Spinal cord (tissue), 10 donors: ENCODE data around the gene LRMDA. TPM values are rescaled to one million over a fixed set of nuclear protein-coding genes. Genes with fewer than 3 reads are reported as not detected.

Source experiments
- DNase-seq, 6 donors: peaks; one replicate each; pipeline versions ENCODE4 v3.0.0 to v3.0.0-alpha.2; 2013 to 2015; ENCODE audit warnings: low spot score in 6 of 6, low read depth in 4 of 6
- H3K27ac ChIP-seq: one replicate; pipeline ENCODE4 v1.5.1; 2013; ENCODE audit warnings: low read depth, low read length, control low read depth
- H3K27me3 ChIP-seq: one replicate; pipeline ENCODE4 v1.6.1; 2013; ENCODE audit warnings: low read length; ENCODE audit not compliant: control insufficient read depth, insufficient read depth
- H3K36me3 ChIP-seq: one replicate; pipeline ENCODE4 v1.6.1; 2013; ENCODE audit warnings: low read length; ENCODE audit not compliant: control insufficient read depth, insufficient read depth
- H3K4me1 ChIP-seq: one replicate; pipeline ENCODE4 v1.6.1; 2013; ENCODE audit warnings: low read length; ENCODE audit not compliant: control insufficient read depth, insufficient read depth
- H3K4me3 ChIP-seq: one replicate; pipeline ENCODE4 v1.5.1; 2013; ENCODE audit warnings: low read depth, low read length, control low read depth
- H3K9me3 ChIP-seq: one replicate; pipeline ENCODE4 v1.6.1; 2013; ENCODE audit warnings: low read length; ENCODE audit not compliant: control insufficient read depth, insufficient read depth
- WGBS: methylation state at CpG from one replicate; pipeline ENCODE4 v1.1.5; 2013; ENCODE audit warnings: missing lambda C conversion rate; ENCODE audit not compliant: insufficient coverage; 5-methylcytosine and 5-hydroxymethylcytosine counted together
- polyA plus RNA-seq, 2 donors: library from polyadenylated mRNA; unstranded; fragments of 120-200 nt; gene quantifications; one replicate each; pipeline ENCODE4 v1.2.1, GENCODE V29; 2013; ENCODE audit not compliant: insufficient read length in 2 of 2
- total RNA-seq, 2 donors: library from RNA; depleted of rRNA in 1 of 2; stranded (reverse); fragments of 120-200 nt in 1 of 2; fragments of >200 nt in 1 of 2; gene quantifications; one replicate each; pipeline versions ENCODE4 v1.2.3 to v1.2.4, GENCODE V29; 2013 to 2014
- donor health status: healthy.

LRMDA gene
- total and polyA plus RNA-seq, 4 donors, result 5.6 to 9.9 (median 7.2) TPM

- Histone ChIP-seq H3K27me3 (no peaks in the 10 kb centered on the region), H3K4me3 (no peak overlapping the region), H3K27ac (no peak overlapping the region), H3K4me1 (no peaks in the 10 kb centered on the region), H3K9me3 (peaks cover 7% of the 10 kb centered on the region), H3K36me3 (no peaks in the 10 kb centered on the region)
- DNase-seq, result no peak
Observed at GRCh38 chr10:75441682-75442081, 10.3 kb downstream of the LRMDA start.

GRCh38 chr10:75443362-75443761, 11.9 kb downstream of the LRMDA start:
- H3K9me3 ChIP-seq, result peaks cover 7% of the 10 kb centered on the region
- H3K27ac ChIP-seq, result no peak overlapping the region
- no CpG with 5 or more reads among the region's 2 CpGs for WGBS
- H3K36me3 ChIP-seq, result no peaks in the 10 kb centered on the region
- H3K4me3 ChIP-seq, result no peak overlapping the region
- H3K4me1 ChIP-seq, result no peaks in the 10 kb centered on the region
- H3K27me3 ChIP-seq, result no peaks in the 10 kb centered on the region
- no peak for DNase-seq

- peaks cover 7% of the 10 kb centered on the region for H3K9me3 ChIP-seq
- H3K4me3 ChIP-seq, result no peak overlapping the region
- no peak overlapping the region for H3K27ac ChIP-seq
- DNase-seq, result no peak
- 100% methylated on average over 1 of the region's 3 CpGs for WGBS
- peaks cover 3% of the 10 kb centered on the region for H3K4me1 ChIP-seq
- H3K27me3 ChIP-seq, result no peaks in the 10 kb centered on the region
- no peaks in the 10 kb centered on the region for H3K36me3 ChIP-seq
Observed at GRCh38 chr10:75444781-75445386, 13.5 kb downstream of the LRMDA start.

DNA sequence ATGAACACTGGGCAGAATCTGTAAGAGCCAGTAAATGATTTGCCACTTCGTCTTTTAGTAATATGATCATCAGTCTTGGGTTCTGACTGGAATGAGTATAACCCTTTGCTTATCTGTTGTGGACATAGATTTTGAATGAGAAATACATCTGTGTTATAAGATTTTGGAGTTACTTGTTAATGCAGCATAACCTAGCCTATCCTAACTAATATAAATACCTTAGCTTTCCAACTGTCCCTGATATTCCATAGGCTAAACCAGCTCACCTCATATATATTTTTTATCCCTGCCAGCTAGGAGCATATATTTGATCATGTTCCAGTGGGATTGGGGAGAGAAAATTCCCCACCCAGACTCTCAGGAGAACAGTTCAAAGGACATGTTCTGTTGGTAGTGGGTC, 15.1 kb downstream of the LRMDA start:
- WGBS, result 100% methylated on average over 1 of the region's 1 CpG

GRCh38 chr10:75448166-75448565, 16.7 kb downstream of the LRMDA start:
- no peak overlapping the region for H3K27ac ChIP-seq
- peaks cover 13% of the 10 kb centered on the region for H3K4me1 ChIP-seq
- WGBS, result no CpG with 5 or more reads among the region's 2 CpGs

More for the DNA sequence above, 15.1 kb downstream of the LRMDA start:
- no peaks in the 10 kb centered on the region for H3K36me3 ChIP-seq
- H3K4me1 ChIP-seq, result peaks cover 8% of the 10 kb centered on the region
- no peak overlapping the region for H3K27ac ChIP-seq
- H3K4me3 ChIP-seq, result no peak overlapping the region
- no peak for DNase-seq
- peaks cover 7% of the 10 kb centered on the region for H3K9me3 ChIP-seq
- no peaks in the 10 kb centered on the region for H3K27me3 ChIP-seq

DNA sequence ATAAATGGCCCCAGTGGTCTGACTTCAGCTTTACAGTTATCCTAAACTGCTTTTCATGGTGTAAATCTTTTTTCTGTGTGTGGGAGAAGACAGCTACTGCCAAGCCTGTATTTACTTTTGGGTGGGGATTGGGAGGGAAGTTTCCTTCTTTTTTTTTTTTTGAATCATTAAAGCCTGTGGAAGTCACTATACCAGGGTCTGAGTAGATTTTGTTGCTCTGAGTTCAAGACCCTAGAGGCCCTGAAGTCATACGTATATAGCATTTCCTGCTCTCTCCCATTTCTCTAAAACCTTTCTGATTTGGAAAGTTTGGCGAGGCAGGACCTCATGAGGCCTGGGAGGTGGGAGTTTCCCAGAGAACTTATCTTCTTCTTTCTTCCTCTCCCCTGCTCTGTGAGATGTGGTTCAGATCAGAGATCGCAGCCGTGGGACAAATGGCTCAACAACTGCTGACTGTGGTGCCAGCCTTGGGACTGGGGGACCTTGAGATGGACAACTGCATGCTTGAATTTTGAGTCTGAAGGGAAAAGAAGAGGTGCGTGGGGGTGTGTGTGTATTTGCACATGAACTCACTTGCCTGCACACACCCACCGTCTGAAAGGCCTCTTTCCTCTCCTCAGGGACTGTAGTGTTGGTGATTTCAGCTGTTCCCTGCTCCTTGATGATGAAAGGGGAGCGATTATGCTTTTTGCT, 18.1 kb downstream of the LRMDA start:
- 50% methylated on average over 2 of the region's 7 CpGs for WGBS
- H3K9me3 ChIP-seq, result peaks cover 4% of the 10 kb centered on the region
- no peaks in the 10 kb centered on the region for H3K36me3 ChIP-seq
- peaks cover 8% of the 10 kb centered on the region for H3K27me3 ChIP-seq
- no peak overlapping the region for H3K4me3 ChIP-seq
- no peak for DNase-seq
- no peak overlapping the region for H3K27ac ChIP-seq
- H3K4me1 ChIP-seq, result peaks cover 13% of the 10 kb centered on the region

More at GRCh38 chr10:75448166-75448565, 16.7 kb downstream of the LRMDA start:
- Histone ChIP-seq H3K4me3 (no peak overlapping the region), H3K36me3 (no peaks in the 10 kb centered on the region), H3K9me3 (peaks cover 5% of the 10 kb centered on the region), H3K27me3 (peaks cover 8% of the 10 kb centered on the region)
- DNase-seq, result no peak

DNA sequence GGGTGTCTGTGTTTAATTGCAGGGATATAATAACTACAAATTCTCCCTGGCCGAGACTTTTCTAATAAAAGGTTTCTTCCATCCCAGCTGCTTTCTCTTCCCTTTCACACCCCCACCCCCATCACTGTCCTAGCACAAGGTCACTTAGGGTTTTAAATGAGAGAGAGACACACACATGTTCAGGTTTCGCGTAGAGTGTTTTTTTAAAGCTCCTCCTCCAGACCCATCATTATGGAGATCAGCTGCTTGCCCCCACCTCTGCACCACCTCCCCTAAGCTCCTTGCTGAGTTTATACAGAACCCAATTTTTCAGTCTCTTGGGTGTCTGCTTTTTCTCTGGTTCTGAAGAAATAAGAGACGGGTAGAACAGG, 18.6 kb downstream of the LRMDA start:
- H3K4me3 ChIP-seq, result no peak overlapping the region
- no peaks in the 10 kb centered on the region for H3K36me3 ChIP-seq
- DNase-seq, result no peak
- no peak overlapping the region for H3K27ac ChIP-seq
- H3K4me1 ChIP-seq, result peaks cover 13% of the 10 kb centered on the region
- H3K9me3 ChIP-seq, result peaks cover under 1% of the 10 kb centered on the region
- no CpG with 5 or more reads among the region's 4 CpGs for WGBS
- H3K27me3 ChIP-seq, result peaks cover 8% of the 10 kb centered on the region

- peaks cover 13% of the 10 kb centered on the region for H3K4me1 ChIP-seq
- peaks cover 8% of the 10 kb centered on the region for H3K27me3 ChIP-seq
- H3K4me3 ChIP-seq, result no peak overlapping the region
- no peaks in the 10 kb centered on the region for H3K36me3 ChIP-seq
- no peaks in the 10 kb centered on the region for H3K9me3 ChIP-seq
- peak in 2 of 6 donors; percentile 53 to 71 for DNase-seq
- WGBS, result 46% methylated on average over 4 of the region's 18 CpGs
- no peak overlapping the region for H3K27ac ChIP-seq
Observed at GRCh38 chr10:75450644-75451640, 19.5 kb downstream of the LRMDA start.

- Histone ChIP-seq H3K4me3 (peak overlapping the region; percentile 28), H3K4me1 (peaks cover 13% of the 10 kb centered on the region), H3K36me3 (no peaks in the 10 kb centered on the region), H3K27ac (no peak overlapping the region), H3K27me3 (peaks cover 8% of the 10 kb centered on the region), H3K9me3 (no peaks in the 10 kb centered on the region)
- peak in 2 of 6 donors; percentile 41 to 55 for DNase-seq
- 36% methylated on average over 3 of the region's 5 CpGs for WGBS
Observed at GRCh38 chr10:75451831-75452230, 20.4 kb downstream of the LRMDA start.
